Measurements from ENCODE around the gene TRPV2. TPM values are rescaled to one million over a fixed set of nuclear protein-coding genes. Genes with fewer than 3 reads are reported as not detected.
A peak's percentile ranks its signal among the peaks of the same experiment; 100 is the strongest.

Gene TRPV2
- total RNA-seq, 1 donor from 2014 or later = 0.98 TPM

- no peak for TF ChIP-seq CTCF (conservative IDR thresholded peaks at IDR 0.05)
- no peak for DNase-seq (ENCODE audit: low read depth, low spot score)
- Mint-ChIP-seq H3K4me3 (no peak overlapping the region), H3K9me3 (no peaks in the 10 kb centered on the region), H3K4me1 (peaks cover 7% of the 10 kb centered on the region), H3K36me3 (ENCODE audit: low read depth) (no peaks in the 10 kb centered on the region), H3K27ac (ENCODE audit: unreplicated experiment) (no peak overlapping the region), H3K27me3 (ENCODE audit: low read depth) (no peaks in the 10 kb centered on the region)
Measured at GRCh38 chr17:16479264-16479663, 63.9 kb downstream of the TRPV2 start.

- H3K9me3 Mint-ChIP-seq = no peaks in the 10 kb centered on the region
- H3K27ac Mint-ChIP-seq (ENCODE audit: unreplicated experiment) = no peak overlapping the region
- no peak overlapping the region for H3K4me3 Mint-ChIP-seq
- no peak for DNase-seq (ENCODE audit: low read depth, low spot score)
- no peaks in the 10 kb centered on the region for H3K36me3 Mint-ChIP-seq (ENCODE audit: low read depth)
- TF ChIP-seq CTCF (conservative IDR thresholded peaks at IDR 0.05) = no peak
- no peaks in the 10 kb centered on the region for H3K27me3 Mint-ChIP-seq (ENCODE audit: low read depth)
- peaks cover 21% of the 10 kb centered on the region for H3K4me1 Mint-ChIP-seq
Measured at GRCh38 chr17:16480995-16481394, 65.6 kb downstream of the TRPV2 start.

- DNase-seq (ENCODE audit: low read depth, low spot score) = no peak
- peaks cover 30% of the 10 kb centered on the region for H3K4me1 Mint-ChIP-seq
- TF ChIP-seq CTCF (conservative IDR thresholded peaks at IDR 0.05) = no peak
Measured at GRCh38 chr17:16482253-16482652, 66.9 kb downstream of the TRPV2 start.

GRCh38 chr17:16483021-16483645 lies 67.8 kb downstream of the TRPV2 start:
- H3K4me1 Mint-ChIP-seq = peaks cover 35% of the 10 kb centered on the region
- no peak for DNase-seq (ENCODE audit: low read depth, low spot score)
- no peaks in the 10 kb centered on the region for H3K36me3 Mint-ChIP-seq (ENCODE audit: low read depth)
- H3K27ac Mint-ChIP-seq (ENCODE audit: unreplicated experiment) = no peak overlapping the region
- TF ChIP-seq CTCF (conservative IDR thresholded peaks at IDR 0.05) = no peak
- no peaks in the 10 kb centered on the region for H3K27me3 Mint-ChIP-seq (ENCODE audit: low read depth)
- no peaks in the 10 kb centered on the region for H3K9me3 Mint-ChIP-seq
- no peak overlapping the region for H3K4me3 Mint-ChIP-seq

More at GRCh38 chr17:16482253-16482652, 66.9 kb downstream of the TRPV2 start:
- Mint-ChIP-seq H3K27ac (ENCODE audit: unreplicated experiment) (no peak overlapping the region), H3K27me3 (ENCODE audit: low read depth) (no peaks in the 10 kb centered on the region), H3K4me3 (no peak overlapping the region), H3K9me3 (no peaks in the 10 kb centered on the region), H3K36me3 (ENCODE audit: low read depth) (no peaks in the 10 kb centered on the region)

GRCh38 chr17:16484445-16485175 lies 69.2 kb downstream of the TRPV2 start:
- no peak for DNase-seq (ENCODE audit: low read depth, low spot score)
- no peaks in the 10 kb centered on the region for H3K27me3 Mint-ChIP-seq (ENCODE audit: low read depth)
- peaks cover 49% of the 10 kb centered on the region for H3K4me1 Mint-ChIP-seq
- peak overlapping the region; percentile 36 for H3K4me3 Mint-ChIP-seq
- no peaks in the 10 kb centered on the region for H3K9me3 Mint-ChIP-seq
- H3K27ac Mint-ChIP-seq (ENCODE audit: unreplicated experiment) = peak overlapping the region; percentile 90
- H3K36me3 Mint-ChIP-seq (ENCODE audit: low read depth) = no peaks in the 10 kb centered on the region
- no peak for TF ChIP-seq CTCF (conservative IDR thresholded peaks at IDR 0.05)

Other genes with a start within 250 kb of the TRPV2 start
- 129 and 136 TPM in 2 replicates for gene NCOR1, start 200.0 kb upstream of the TRPV2 start, total RNA-seq
- gene PIGL, start 198.4 kb upstream of the TRPV2 start, total RNA-seq = 31.1 and 35.3 TPM in 2 replicates
- gene CENPV, start 62.1 kb upstream of the TRPV2 start, total RNA-seq = 488 and 489 TPM in 2 replicates
- 2,058 and 2,177 TPM in 2 replicates for gene UBB, start 34.5 kb upstream of the TRPV2 start, total RNA-seq
- 5.6 and 7.2 TPM in 2 replicates for gene LRRC75A, start 76.6 kb downstream of the TRPV2 start, total RNA-seq
- gene ZNF287, start 153.6 kb downstream of the TRPV2 start, total RNA-seq = 15.6 and 16.6 TPM in 2 replicates
- 12.1 and 12.6 TPM in 2 replicates for gene ZNF624, start 238.3 kb downstream of the TRPV2 start, total RNA-seq

Data from neural crest cell (in vitro differentiated cells).